ENCODE data around the gene ZNF79.

ZNF79 gene

DNA sequence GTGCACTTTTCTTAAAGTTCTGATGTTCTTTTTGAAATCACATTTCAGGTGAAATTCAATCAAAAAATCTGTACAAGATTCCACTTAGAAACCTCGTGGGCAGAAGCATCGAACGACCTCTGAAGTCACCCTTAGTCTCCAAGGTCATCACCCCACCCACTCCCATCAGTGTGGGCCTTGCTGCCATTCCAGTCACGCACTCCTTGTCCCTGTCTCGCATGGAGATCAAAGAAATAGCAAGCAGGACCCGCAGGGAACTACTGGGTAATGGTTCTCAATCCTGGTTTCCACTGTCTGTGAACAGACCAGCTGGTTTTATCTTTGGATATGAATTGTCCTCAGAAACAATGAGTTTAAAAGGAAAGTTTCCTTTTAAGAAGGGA, 35.3 kb upstream of the ZNF79 start:
- Histone ChIP-seq H3K4me3 (ENCODE audit: severe bottlenecking) (no peak overlapping the region), H3K9me3 (ENCODE audit: severe bottlenecking) (no peaks in the 10 kb centered on the region), H3K36me3 (ENCODE audit: low read depth) (no peaks in the 10 kb centered on the region), H3K27me3 (ENCODE audit: insufficient read depth, poor library complexity, severe bottlenecking) (no peaks in the 10 kb centered on the region), H3K4me1 (ENCODE audit: insufficient read depth, poor library complexity, severe bottlenecking) (peaks cover 22% of the 10 kb centered on the region), H3K27ac (ENCODE audit: poor library complexity, severe bottlenecking) (peak overlapping the region; percentile 59)
- TF ChIP-seq, protein P1, sequence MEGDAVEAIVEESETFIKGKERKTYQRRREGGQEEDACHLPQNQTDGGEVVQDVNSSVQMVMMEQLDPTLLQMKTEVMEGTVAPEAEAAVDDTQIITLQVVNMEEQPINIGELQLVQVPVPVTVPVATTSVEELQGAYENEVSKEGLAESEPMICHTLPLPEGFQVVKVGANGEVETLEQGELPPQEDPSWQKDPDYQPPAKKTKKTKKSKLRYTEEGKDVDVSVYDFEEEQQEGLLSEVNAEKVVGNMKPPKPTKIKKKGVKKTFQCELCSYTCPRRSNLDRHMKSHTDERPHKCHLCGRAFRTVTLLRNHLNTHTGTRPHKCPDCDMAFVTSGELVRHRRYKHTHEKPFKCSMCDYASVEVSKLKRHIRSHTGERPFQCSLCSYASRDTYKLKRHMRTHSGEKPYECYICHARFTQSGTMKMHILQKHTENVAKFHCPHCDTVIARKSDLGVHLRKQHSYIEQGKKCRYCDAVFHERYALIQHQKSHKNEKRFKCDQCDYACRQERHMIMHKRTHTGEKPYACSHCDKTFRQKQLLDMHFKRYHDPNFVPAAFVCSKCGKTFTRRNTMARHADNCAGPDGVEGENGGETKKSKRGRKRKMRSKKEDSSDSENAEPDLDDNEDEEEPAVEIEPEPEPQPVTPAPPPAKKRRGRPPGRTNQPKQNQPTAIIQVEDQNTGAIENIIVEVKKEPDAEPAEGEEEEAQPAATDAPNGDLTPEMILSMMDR (IDR thresholded peaks at IDR 0.05; ENCODE audit: poor library complexity, severe bottlenecking) = no peak
- DNase-seq (ENCODE audit: low spot score) (no peak), ATAC-seq (ENCODE audit: low read depth) (no peak)

DNA sequence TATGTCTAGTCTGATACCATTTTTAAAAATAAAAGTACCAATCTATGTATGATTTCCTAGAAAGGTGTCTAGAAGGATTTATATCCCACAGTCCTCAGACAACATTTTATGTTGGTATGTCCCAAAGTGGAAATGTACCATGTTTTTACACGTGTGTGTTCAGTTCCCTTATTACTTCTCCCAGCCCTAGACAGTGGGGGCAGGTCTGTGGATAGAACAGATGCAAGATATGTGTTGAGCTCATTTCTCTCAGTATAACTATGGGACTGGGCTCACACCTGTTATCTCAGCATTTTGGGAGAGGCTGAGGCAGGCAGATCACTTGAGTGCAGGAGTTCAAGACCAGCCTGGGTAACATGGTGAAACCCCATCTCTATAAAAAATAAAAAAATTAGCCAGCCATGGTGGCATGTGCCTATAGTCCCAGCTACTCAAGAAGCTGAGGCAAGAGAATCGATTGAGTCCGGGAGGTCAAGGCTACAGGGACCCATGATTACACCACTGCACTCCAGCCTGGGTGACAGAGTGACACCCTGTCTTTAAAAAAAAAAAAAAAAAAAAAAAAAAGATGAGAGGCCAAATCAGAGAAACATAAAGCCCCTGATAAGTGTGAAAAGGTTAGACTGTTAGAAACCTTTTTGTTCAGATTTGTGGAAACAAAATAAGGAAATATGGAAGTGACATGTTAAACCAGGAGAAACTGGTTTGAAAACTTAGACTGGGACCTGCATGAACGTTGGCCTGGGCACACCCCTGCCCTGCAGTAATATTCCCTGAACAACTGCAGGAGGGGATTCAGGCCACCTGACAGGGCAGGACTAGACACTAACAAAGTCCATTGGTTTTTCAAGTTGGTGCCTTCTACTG, 34.6 kb upstream of the ZNF79 start:
- Histone ChIP-seq H3K36me3 (ENCODE audit: low read depth) (no peaks in the 10 kb centered on the region), H3K27ac (ENCODE audit: poor library complexity, severe bottlenecking) (peak overlapping the region; percentile 59), H3K27me3 (ENCODE audit: insufficient read depth, poor library complexity, severe bottlenecking) (no peaks in the 10 kb centered on the region), H3K9me3 (ENCODE audit: severe bottlenecking) (no peaks in the 10 kb centered on the region), H3K4me1 (ENCODE audit: insufficient read depth, poor library complexity, severe bottlenecking) (peaks cover 22% of the 10 kb centered on the region), H3K4me3 (ENCODE audit: severe bottlenecking) (no peak overlapping the region)
- no peak for ATAC-seq (ENCODE audit: low read depth)
- TF ChIP-seq, protein P1 (IDR thresholded peaks at IDR 0.05; ENCODE audit: poor library complexity, severe bottlenecking) = no peak
- DNase-seq (ENCODE audit: low spot score) = no peak

GRCh38 chr9:127390248-127390545, 34.0 kb upstream of the ZNF79 start:
- H3K36me3 ChIP-seq (ENCODE audit: low read depth) = no peaks in the 10 kb centered on the region
- no peak overlapping the region for H3K4me3 ChIP-seq (ENCODE audit: severe bottlenecking)
- no peaks in the 10 kb centered on the region for H3K9me3 ChIP-seq (ENCODE audit: severe bottlenecking)
- no peaks in the 10 kb centered on the region for H3K27me3 ChIP-seq (ENCODE audit: insufficient read depth, poor library complexity, severe bottlenecking)
- no peak overlapping the region for H3K27ac ChIP-seq (ENCODE audit: poor library complexity, severe bottlenecking)
- peaks cover 22% of the 10 kb centered on the region for H3K4me1 ChIP-seq (ENCODE audit: insufficient read depth, poor library complexity, severe bottlenecking)
- DNase-seq (ENCODE audit: low spot score) (no peak), ATAC-seq (ENCODE audit: low read depth) (no peak)
- TF ChIP-seq, protein P1 (IDR thresholded peaks at IDR 0.05; ENCODE audit: poor library complexity, severe bottlenecking) = no peak

DNA sequence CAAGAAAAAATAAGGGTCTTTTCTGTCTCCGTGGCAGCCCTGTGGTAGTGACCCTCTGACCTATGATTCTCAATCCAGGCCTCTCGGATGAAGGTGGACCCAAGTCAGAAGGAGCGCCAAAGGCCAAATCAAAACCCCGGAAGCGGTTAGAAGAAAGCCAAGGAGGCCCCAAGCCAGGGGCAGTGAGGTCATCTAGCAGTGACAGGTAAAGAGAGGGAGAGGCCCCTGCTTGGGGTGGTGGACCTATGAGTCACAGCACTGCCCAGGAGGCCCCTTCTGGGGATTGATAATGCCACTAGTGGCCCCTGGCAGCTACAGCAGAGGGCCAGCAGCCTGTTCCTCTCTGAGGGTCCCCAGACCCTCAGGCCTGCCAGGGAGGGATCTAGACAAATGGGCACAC, 33.6 kb upstream of the ZNF79 start:
- Histone ChIP-seq H3K4me3 (ENCODE audit: severe bottlenecking) (no peak overlapping the region), H3K27me3 (ENCODE audit: insufficient read depth, poor library complexity, severe bottlenecking) (no peaks in the 10 kb centered on the region), H3K9me3 (ENCODE audit: severe bottlenecking) (no peaks in the 10 kb centered on the region), H3K4me1 (ENCODE audit: insufficient read depth, poor library complexity, severe bottlenecking) (peaks cover 22% of the 10 kb centered on the region), H3K27ac (ENCODE audit: poor library complexity, severe bottlenecking) (no peak overlapping the region), H3K36me3 (ENCODE audit: low read depth) (no peaks in the 10 kb centered on the region)
- TF ChIP-seq, protein P1 (IDR thresholded peaks at IDR 0.05; ENCODE audit: poor library complexity, severe bottlenecking) = no peak
- DNase-seq (ENCODE audit: low spot score) (no peak), ATAC-seq (ENCODE audit: low read depth) (no peak)

- DNase-seq (ENCODE audit: low spot score) = no peak
- Histone ChIP-seq H3K4me3 (ENCODE audit: severe bottlenecking) (no peak overlapping the region), H3K9me3 (ENCODE audit: severe bottlenecking) (no peaks in the 10 kb centered on the region), H3K27me3 (ENCODE audit: insufficient read depth, poor library complexity, severe bottlenecking) (no peaks in the 10 kb centered on the region), H3K27ac (ENCODE audit: poor library complexity, severe bottlenecking) (no peak overlapping the region), H3K36me3 (ENCODE audit: low read depth) (no peaks in the 10 kb centered on the region), H3K4me1 (ENCODE audit: insufficient read depth, poor library complexity, severe bottlenecking) (peaks cover 22% of the 10 kb centered on the region)
- TF ChIP-seq, protein P1 (IDR thresholded peaks at IDR 0.05; ENCODE audit: poor library complexity, severe bottlenecking) = no peak
- ATAC-seq (ENCODE audit: low read depth) = no peak
Measured at GRCh38 chr9:127392166-127392565, 32.0 kb upstream of the ZNF79 start.
